RWPE1 (cell line): ENCODE results near the gene BANP.

Source experiments
- CTCF ChIA-PET: fragments of 350-600 bp; sonication (Branson Sonifier 250); formaldehyde crosslinking; extraction: SDS; loops from one replicate; lab custom pipeline; 2021; lab: Yijun Ruan, JAX
- POLR2A ChIA-PET: fragments of 400-600 bp; formaldehyde crosslinking; extraction: SDS; loops from one replicate; lab custom pipeline; 2020; ENCODE audit warnings: antibody characterized with exemption; ENCODE audit not compliant: low non-redundant PET; lab: Yijun Ruan, JAX
- DNase-seq: peaks from one replicate; pipeline ENCODE4 v3.0.0; 2012; ENCODE audit warnings: low spot score
- H3K27ac ChIP-seq: fragments of 450-650 bp; 2 replicates; pipeline ENCODE4 v1.5.1; 2017
- TF ChIP-seq, protein P1 (sequence below): fragments of 450-650 bp; conservative IDR thresholded peaks from 2 replicates; pipeline ENCODE4 v1.5.1; 2017; ENCODE audit warnings: low read depth, mild to moderate bottlenecking

The BANP gene

DNA sequence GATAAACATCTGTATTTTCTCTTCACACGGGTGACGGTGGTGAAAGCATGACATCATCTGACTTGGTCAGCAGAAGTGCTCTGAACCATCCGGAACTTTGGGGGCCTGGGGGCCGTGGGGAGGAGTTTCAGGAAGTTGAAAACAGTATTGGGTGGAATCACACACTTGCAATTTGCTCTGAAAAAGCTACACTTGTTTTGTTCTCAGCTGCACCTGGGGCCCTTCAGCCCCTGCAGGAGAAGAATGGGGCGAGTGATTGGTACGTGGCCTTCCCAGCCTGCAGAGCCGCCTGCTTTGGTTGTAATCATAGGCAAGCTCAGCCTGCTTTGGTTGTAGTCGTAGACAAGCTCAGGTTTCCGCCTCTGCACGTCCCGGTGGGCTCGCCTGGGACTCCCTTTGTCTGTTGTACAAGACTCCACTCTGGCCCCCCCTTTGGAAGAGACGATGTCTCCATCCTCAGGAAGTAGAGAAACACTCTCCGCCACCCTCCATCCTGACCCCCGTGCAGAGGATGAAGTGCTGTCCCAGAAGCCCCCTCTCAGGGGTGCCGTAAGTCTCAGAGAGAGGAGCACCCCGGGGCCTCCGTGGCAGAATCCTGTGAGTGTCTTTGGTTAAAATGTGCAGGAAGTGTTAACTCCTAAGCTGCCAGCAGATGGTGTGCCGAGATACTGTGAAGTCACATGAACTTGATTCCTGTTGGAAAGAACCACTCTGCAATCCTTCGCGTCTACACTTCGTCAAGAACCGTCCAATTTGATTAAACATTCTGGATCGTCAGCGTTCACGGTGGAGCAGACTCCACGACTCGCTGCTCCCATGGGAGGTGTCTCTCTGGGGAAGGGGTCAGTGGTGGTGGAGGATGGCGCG is 5.4 kb downstream of the BANP start:
- ChIA-PET CTCF (no interaction called here), POLR2A (no interaction called here)
- TF ChIP-seq, protein P1, sequence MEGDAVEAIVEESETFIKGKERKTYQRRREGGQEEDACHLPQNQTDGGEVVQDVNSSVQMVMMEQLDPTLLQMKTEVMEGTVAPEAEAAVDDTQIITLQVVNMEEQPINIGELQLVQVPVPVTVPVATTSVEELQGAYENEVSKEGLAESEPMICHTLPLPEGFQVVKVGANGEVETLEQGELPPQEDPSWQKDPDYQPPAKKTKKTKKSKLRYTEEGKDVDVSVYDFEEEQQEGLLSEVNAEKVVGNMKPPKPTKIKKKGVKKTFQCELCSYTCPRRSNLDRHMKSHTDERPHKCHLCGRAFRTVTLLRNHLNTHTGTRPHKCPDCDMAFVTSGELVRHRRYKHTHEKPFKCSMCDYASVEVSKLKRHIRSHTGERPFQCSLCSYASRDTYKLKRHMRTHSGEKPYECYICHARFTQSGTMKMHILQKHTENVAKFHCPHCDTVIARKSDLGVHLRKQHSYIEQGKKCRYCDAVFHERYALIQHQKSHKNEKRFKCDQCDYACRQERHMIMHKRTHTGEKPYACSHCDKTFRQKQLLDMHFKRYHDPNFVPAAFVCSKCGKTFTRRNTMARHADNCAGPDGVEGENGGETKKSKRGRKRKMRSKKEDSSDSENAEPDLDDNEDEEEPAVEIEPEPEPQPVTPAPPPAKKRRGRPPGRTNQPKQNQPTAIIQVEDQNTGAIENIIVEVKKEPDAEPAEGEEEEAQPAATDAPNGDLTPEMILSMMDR = no peak
- no peak for DNase-seq
- peak overlapping the region; percentile 26; the same call in 1 of the 2 replicates for H3K27ac ChIP-seq

DNA sequence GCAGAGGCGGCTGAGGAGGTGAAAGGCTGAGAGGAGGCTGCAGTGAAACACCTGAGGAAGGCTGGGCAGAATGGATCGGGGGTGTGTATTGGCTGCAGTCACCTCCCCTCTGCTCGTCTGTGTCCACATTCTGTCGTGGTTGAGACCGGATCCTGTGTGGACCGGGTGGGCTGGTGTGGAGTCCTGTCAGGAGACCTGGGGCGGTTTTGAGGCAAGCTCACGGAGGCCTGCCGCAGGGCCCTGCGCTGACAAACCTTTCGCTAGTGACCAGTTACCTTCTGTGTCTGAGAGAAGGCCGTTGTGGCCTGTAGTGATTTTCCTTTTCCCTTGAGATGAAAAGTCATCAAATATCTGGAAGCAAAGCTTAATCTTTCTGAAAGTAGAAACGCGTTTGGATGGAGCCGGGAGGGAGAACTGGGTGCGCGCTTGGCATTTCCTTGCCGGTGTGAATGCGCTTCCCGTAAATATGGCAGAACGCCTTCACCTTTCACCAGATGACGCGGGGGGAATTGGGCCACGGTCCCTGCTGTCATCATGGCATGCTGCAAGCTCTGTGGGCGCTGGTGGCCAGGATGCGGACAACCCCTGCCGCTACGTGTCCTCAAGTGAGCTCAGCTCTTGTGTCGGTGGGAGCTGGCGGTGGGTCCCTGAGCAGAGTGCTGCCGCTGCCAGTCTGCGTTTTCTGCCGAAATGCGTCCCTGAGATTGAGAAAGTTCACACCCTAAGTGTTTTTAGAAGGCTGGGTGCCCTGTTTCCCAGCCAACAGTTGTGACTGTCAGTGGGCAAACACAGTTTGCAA is 6.3 kb downstream of the BANP start:
- ChIA-PET CTCF (no interaction called here), POLR2A (no interaction called here)
- TF ChIP-seq, protein P1 = no peak
- peak overlapping the region; percentile 3; the same call in 1 of the 2 replicates for H3K27ac ChIP-seq
- DNase-seq = no peak

DNA sequence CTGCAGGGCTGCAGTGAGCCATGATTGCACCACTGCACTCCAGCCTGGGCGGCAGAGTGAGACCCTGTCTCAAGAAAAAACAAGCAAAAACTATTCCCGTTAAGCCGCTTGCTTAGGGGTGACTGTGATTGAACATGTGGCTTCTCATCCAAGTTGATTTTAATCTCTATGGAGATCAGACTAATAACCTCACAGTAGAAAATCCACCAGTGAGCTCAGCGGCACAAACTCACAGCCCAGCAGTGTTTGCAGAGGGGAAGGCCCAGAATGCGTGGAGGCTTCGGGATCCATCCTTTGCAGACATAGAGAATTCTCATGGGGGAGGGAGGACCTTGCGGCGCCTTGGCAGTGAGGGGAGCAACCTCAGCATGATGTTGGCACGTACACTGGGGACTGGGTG is 7.4 kb downstream of the BANP start:
- H3K27ac ChIP-seq = no peak overlapping the region
- CTCF ChIA-PET = no interaction called here
- DNase-seq = no peak
- TF ChIP-seq, protein P1 = no peak
- POLR2A ChIA-PET = no interaction called here

DNA sequence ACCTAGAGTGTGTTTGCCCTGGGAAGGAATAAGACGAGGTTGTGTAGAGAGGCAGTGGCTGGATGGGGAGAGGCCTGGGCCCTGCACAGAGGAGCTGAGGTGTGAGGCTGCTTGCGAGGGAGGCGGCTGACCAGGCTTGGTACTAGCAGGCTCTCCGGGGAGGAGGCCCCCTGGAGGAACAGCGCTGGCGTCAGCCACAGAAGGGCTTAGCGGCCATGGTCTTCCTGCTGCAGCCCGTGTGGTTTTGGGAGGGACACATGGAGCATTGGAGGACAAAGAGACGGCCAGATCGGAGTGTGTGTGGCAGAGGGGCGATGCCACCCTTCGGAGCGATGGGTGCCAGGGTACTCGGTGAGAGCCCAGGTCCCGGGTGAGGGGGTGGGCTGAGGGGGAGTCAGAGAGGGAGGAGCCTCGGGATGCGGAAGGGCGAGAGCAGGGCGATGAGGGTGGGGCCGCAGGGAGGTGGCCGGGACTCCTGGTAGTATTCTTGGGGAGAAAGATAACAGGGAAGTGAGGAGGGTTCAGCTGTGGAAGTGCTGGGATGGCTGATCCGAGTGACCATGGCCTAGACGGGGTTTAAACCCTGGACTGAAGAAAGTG is 8.3 kb downstream of the BANP start:
- TF ChIP-seq, protein P1 = no peak
- no peak for DNase-seq
- CTCF ChIA-PET = no interaction called here
- H3K27ac ChIP-seq = no peak overlapping the region
- POLR2A ChIA-PET = no interaction called here

DNA sequence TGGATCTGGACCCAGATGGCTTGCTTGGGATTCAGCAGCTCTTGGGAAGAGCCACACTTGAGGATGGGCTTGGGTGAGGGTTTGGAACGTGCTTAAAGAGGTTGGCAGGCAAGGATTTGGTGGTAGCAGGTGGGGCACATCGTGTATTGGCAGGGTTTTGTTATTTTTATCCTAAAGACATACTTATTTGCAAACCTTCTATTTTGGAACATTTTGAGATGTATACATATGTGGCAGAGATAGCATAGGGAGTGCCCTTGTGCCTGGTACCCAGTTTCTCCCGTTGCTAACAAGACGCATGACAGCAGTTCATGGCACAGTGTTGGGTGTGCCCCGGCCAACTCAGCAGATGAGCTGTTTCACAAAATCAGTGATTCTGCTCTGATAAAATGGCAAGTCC is 9.1 kb downstream of the BANP start:
- H3K27ac ChIP-seq = no peak overlapping the region
- DNase-seq = no peak
- ChIA-PET CTCF (no interaction called here), POLR2A (no interaction called here)
- TF ChIP-seq, protein P1 = no peak

DNA sequence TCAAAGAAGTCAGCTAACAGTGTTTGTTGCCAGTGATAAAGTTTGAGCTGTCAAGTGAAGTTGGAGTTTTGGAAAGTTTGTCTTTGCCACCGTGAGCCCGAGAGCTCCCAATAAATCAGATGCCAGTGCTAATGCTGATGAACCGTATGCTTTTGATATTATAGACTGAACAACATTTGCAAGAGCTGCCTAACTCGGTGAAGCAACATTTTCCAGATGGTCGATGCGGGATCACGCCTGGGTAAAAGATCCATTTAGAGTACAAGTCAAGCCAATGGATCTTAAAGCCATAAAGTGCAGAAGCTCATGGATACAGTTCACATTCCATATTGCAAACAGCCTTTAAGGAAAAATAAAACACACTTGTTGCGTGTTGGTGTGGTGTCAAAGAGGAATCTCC is 9.6 kb downstream of the BANP start:
- H3K27ac ChIP-seq = no peak overlapping the region
- DNase-seq = no peak
- TF ChIP-seq, protein P1 = no peak
- ChIA-PET CTCF (no interaction called here), POLR2A (no interaction called here)
